ENCODE measurements around the gene TTC13. TPM values are rescaled to one million over a fixed set of nuclear protein-coding genes. Genes with fewer than 3 reads are reported as not detected.

Gene TTC13
- total RNA-seq, 1 experiment from 2014 or later = 11.2 TPM

DNA sequence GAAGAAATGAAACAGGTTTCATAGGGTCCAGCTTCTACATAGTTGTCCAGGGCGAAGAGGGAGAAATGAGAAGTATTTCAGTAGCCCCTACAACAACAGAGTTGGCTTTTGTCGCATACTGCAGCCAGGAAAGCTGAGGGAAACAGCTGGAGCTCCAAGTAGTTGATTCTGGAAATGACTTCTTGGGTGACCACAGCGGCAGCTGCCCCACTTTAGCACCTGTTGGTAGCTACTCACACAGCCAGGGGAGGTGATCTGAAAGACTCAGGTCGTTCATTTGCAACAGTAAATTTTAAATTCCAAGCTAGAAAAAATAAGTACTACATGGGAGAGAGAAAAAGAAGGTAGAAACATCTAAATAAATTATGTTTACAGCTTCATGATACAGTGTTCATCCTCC lies 2.3 kb downstream of the TTC13 start:
- H3K9me3 ChIP-seq (ENCODE audit: low read length) = no peaks in the 10 kb centered on the region
- DNase-seq = no peak
- H3K79me2 ChIP-seq (ENCODE audit: low read length) = peaks cover 64% of the 10 kb centered on the region
- no peak overlapping the region for H3K27ac ChIP-seq (ENCODE audit: low read length)
- peak overlapping the region; percentile 94 for H3K4me2 ChIP-seq (ENCODE audit: low read depth, low read length, poor library complexity, severe bottlenecking)
- peaks cover 41% of the 10 kb centered on the region for H3K4me1 ChIP-seq (ENCODE audit: low read length)
- no peaks in the 10 kb centered on the region for H3K9me2 ChIP-seq (replicated peaks; ENCODE audit: insufficient read depth, low read length)
- H3K4me3 ChIP-seq (ENCODE audit: low read length) = peak overlapping the region; percentile 93; the same call in 1 of the 2 replicates
- H3K27me3 ChIP-seq (ENCODE audit: low read length) = no peaks in the 10 kb centered on the region
- peaks cover 17% of the 10 kb centered on the region for H3K36me3 ChIP-seq (ENCODE audit: insufficient read depth, low read length)
- no peaks in the 10 kb centered on the region; the same call in 1 of the 2 replicates for H4K20me1 ChIP-seq (ENCODE audit: insufficient read depth, low read depth, low read length)
- no peak overlapping the region for H2AFZ ChIP-seq (ENCODE audit: low read length)
- peak overlapping the region; percentile 89; the same call in 1 of the 2 replicates for H3K9ac ChIP-seq (ENCODE audit: low read length)

- no peaks in the 10 kb centered on the region; the same call in 1 of the 2 replicates for H4K20me1 ChIP-seq (ENCODE audit: insufficient read depth, low read depth, low read length)
- no peaks in the 10 kb centered on the region for H3K9me2 ChIP-seq (replicated peaks; ENCODE audit: insufficient read depth, low read length)
- no peak overlapping the region for H3K9ac ChIP-seq (ENCODE audit: low read length)
- no peaks in the 10 kb centered on the region for H3K9me3 ChIP-seq (ENCODE audit: low read length)
- H3K4me2 ChIP-seq (ENCODE audit: low read depth, low read length, poor library complexity, severe bottlenecking) = no peak overlapping the region
- no peak for DNase-seq
- H3K4me1 ChIP-seq (ENCODE audit: low read length) = peaks cover 33% of the 10 kb centered on the region
- H3K4me3 ChIP-seq (ENCODE audit: low read length) = no peak overlapping the region
- no peak overlapping the region for H2AFZ ChIP-seq (ENCODE audit: low read length)
- no peak overlapping the region for H3K27ac ChIP-seq (ENCODE audit: low read length)
- H3K79me2 ChIP-seq (ENCODE audit: low read length) = peaks cover 57% of the 10 kb centered on the region
- H3K36me3 ChIP-seq (ENCODE audit: insufficient read depth, low read length) = peaks cover 10% of the 10 kb centered on the region
- no peaks in the 10 kb centered on the region for H3K27me3 ChIP-seq (ENCODE audit: low read length)
These were observed 3.0 kb downstream of the TTC13 start for GRCh38 chr1:230975636-230976035.

- H3K4me1 ChIP-seq (ENCODE audit: low read length) = peaks cover 24% of the 10 kb centered on the region
These were observed 5.8 kb downstream of the TTC13 start for GRCh38 chr1:230972855-230973271.

DNA sequence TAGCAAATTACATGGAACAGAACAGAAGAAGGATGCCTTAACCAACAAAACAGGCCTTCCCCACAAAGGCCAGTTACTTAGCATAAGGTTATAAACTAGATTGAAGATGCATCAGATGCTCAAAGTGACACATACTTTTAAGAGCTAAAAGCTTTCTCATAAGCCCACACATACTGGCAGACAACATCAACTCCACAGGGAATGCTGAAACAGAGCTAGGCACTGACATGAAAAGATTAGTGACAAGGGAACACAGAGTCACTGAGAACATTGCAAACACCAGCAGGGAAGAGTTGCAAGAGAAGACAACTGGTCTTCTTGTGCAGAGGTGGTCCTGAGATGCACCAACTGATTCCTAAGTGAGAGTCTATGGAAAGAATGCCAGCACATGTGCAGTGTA lies 6.9 kb downstream of the TTC13 start:
- no peak overlapping the region for H3K9ac ChIP-seq (ENCODE audit: low read length)
- H3K4me1 ChIP-seq (ENCODE audit: low read length) = peaks cover 16% of the 10 kb centered on the region
- H3K4me2 ChIP-seq (ENCODE audit: low read depth, low read length, poor library complexity, severe bottlenecking) = no peak overlapping the region
- 0 out of 2 replicates have a peak, but pooled peaks cover 5% of the 10 kb centered on the region for H4K20me1 ChIP-seq (ENCODE audit: insufficient read depth, low read depth, low read length)
- peaks cover 8% of the 10 kb centered on the region for H3K36me3 ChIP-seq (ENCODE audit: insufficient read depth, low read length)
- H2AFZ ChIP-seq (ENCODE audit: low read length) = no peak overlapping the region
- H3K27ac ChIP-seq (ENCODE audit: low read length) = no peak overlapping the region
- no peak overlapping the region for H3K4me3 ChIP-seq (ENCODE audit: low read length)
- no peak for DNase-seq
- H3K9me3 ChIP-seq (ENCODE audit: low read length) = no peaks in the 10 kb centered on the region
- H3K79me2 ChIP-seq (ENCODE audit: low read length) = peaks cover 27% of the 10 kb centered on the region
- H3K27me3 ChIP-seq (ENCODE audit: low read length) = no peaks in the 10 kb centered on the region
- H3K9me2 ChIP-seq (replicated peaks; ENCODE audit: insufficient read depth, low read length) = no peaks in the 10 kb centered on the region

More at GRCh38 chr1:230972855-230973271, 5.8 kb downstream of the TTC13 start:
- H3K79me2 ChIP-seq (ENCODE audit: low read length) = peaks cover 37% of the 10 kb centered on the region
- H3K4me2 ChIP-seq (ENCODE audit: low read depth, low read length, poor library complexity, severe bottlenecking) = no peak overlapping the region
- H3K27ac ChIP-seq (ENCODE audit: low read length) = peak overlapping the region; percentile 39; the same call in 1 of the 2 replicates
- H4K20me1 ChIP-seq (ENCODE audit: insufficient read depth, low read depth, low read length) = peaks cover 5% of the 10 kb centered on the region; the same call in 1 of the 2 replicates
- no peak overlapping the region for H3K9ac ChIP-seq (ENCODE audit: low read length)
- no peak overlapping the region for H3K4me3 ChIP-seq (ENCODE audit: low read length)
- H3K9me3 ChIP-seq (ENCODE audit: low read length) = no peaks in the 10 kb centered on the region
- H3K27me3 ChIP-seq (ENCODE audit: low read length) = no peaks in the 10 kb centered on the region
- no peak overlapping the region for H2AFZ ChIP-seq (ENCODE audit: low read length)
- DNase-seq = peak; percentile 58
- no peaks in the 10 kb centered on the region for H3K9me2 ChIP-seq (replicated peaks; ENCODE audit: insufficient read depth, low read length)
- peaks cover 9% of the 10 kb centered on the region for H3K36me3 ChIP-seq (ENCODE audit: insufficient read depth, low read length)

DNA sequence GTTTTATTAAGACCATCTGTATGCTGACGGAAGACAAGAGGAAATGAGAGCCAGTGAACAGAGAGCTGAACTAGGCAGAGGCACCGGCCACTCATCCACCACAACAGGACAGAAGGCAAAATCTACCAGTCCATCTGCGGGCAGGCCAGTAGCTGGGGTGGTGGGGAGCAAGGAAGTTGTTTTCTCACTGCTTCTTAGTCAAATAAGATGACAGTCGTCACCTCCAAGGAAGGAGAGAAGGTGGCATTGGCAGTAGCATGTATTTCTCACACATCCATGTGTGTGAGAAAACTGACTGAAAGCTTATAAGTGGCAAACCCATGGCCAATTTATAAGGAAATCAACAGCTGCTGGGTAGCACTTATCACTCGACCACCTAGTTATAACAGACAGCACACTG lies 8.2 kb downstream of the TTC13 start:
- no peak overlapping the region for H3K9ac ChIP-seq (ENCODE audit: low read length)
- no peaks in the 10 kb centered on the region for H3K27me3 ChIP-seq (ENCODE audit: low read length)
- H3K4me2 ChIP-seq (ENCODE audit: low read depth, low read length, poor library complexity, severe bottlenecking) = no peak overlapping the region
- H3K9me2 ChIP-seq (replicated peaks; ENCODE audit: insufficient read depth, low read length) = no peaks in the 10 kb centered on the region
- peaks cover 19% of the 10 kb centered on the region for H3K79me2 ChIP-seq (ENCODE audit: low read length)
- H3K27ac ChIP-seq (ENCODE audit: low read length) = no peak overlapping the region
- DNase-seq = no peak
- 0 out of 2 replicates have a peak, but pooled peaks cover 5% of the 10 kb centered on the region for H4K20me1 ChIP-seq (ENCODE audit: insufficient read depth, low read depth, low read length)
- H3K4me3 ChIP-seq (ENCODE audit: low read length) = no peak overlapping the region
- H3K4me1 ChIP-seq (ENCODE audit: low read length) = peaks cover 12% of the 10 kb centered on the region
- no peaks in the 10 kb centered on the region for H3K9me3 ChIP-seq (ENCODE audit: low read length)
- no peak overlapping the region for H2AFZ ChIP-seq (ENCODE audit: low read length)
- no peaks in the 10 kb centered on the region for H3K36me3 ChIP-seq (ENCODE audit: insufficient read depth, low read length)

GRCh38 chr1:230966358-230966873 lies 12.2 kb downstream of the TTC13 start:
- H3K27me3 ChIP-seq (ENCODE audit: low read length) = no peaks in the 10 kb centered on the region
- H3K9me2 ChIP-seq (replicated peaks; ENCODE audit: insufficient read depth, low read length) = no peaks in the 10 kb centered on the region
- no peak overlapping the region for H3K4me2 ChIP-seq (ENCODE audit: low read depth, low read length, poor library complexity, severe bottlenecking)
- 0 out of 2 replicates have a peak, but pooled peaks cover 5% of the 10 kb centered on the region for H4K20me1 ChIP-seq (ENCODE audit: insufficient read depth, low read depth, low read length)
- H3K4me1 ChIP-seq (ENCODE audit: low read length) = peaks cover 5% of the 10 kb centered on the region
- no peak overlapping the region for H3K4me3 ChIP-seq (ENCODE audit: low read length)
- no peak overlapping the region for H2AFZ ChIP-seq (ENCODE audit: low read length)
- H3K9me3 ChIP-seq (ENCODE audit: low read length) = no peaks in the 10 kb centered on the region
- peaks cover 21% of the 10 kb centered on the region for H3K79me2 ChIP-seq (ENCODE audit: low read length)
- no peak overlapping the region for H3K27ac ChIP-seq (ENCODE audit: low read length)
- DNase-seq = no peak
- H3K36me3 ChIP-seq (ENCODE audit: insufficient read depth, low read length) = no peaks in the 10 kb centered on the region
- no peak overlapping the region for H3K9ac ChIP-seq (ENCODE audit: low read length)

DNA sequence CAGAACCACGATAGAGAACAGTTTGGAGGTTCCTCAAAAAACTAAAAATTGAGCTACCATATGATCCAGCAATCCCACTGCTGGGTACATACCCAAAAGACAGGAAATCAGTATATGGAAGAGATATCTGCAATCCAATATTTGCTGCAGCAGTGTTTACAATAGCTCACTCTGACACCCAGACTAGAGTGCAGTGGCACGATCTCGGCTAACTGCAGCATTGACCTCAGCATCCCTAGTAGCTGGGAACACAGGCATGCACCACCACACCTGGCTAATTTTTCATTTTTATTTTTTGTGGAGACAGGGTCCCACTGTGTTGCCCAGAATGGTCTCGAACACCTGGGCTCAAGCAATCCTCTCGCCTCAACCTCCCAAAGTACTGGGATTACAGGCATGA lies 13.1 kb downstream of the TTC13 start:
- no peak overlapping the region for H3K9ac ChIP-seq (ENCODE audit: low read length)
- H3K9me2 ChIP-seq (replicated peaks; ENCODE audit: insufficient read depth, low read length) = no peaks in the 10 kb centered on the region
- H3K4me3 ChIP-seq (ENCODE audit: low read length) = no peak overlapping the region
- no peaks in the 10 kb centered on the region for H3K9me3 ChIP-seq (ENCODE audit: low read length)
- H3K27me3 ChIP-seq (ENCODE audit: low read length) = no peaks in the 10 kb centered on the region
- H3K4me1 ChIP-seq (ENCODE audit: low read length) = peaks cover 11% of the 10 kb centered on the region
- no peak overlapping the region for H3K27ac ChIP-seq (ENCODE audit: low read length)
- no peak overlapping the region for H3K4me2 ChIP-seq (ENCODE audit: low read depth, low read length, poor library complexity, severe bottlenecking)
- H4K20me1 ChIP-seq (ENCODE audit: insufficient read depth, low read depth, low read length) = 0 out of 2 replicates have a peak, but pooled peaks cover 5% of the 10 kb centered on the region
- no peak for DNase-seq
- peaks cover 27% of the 10 kb centered on the region for H3K79me2 ChIP-seq (ENCODE audit: low read length)
- no peak overlapping the region for H2AFZ ChIP-seq (ENCODE audit: low read length)
- no peaks in the 10 kb centered on the region for H3K36me3 ChIP-seq (ENCODE audit: insufficient read depth, low read length)

DNA sequence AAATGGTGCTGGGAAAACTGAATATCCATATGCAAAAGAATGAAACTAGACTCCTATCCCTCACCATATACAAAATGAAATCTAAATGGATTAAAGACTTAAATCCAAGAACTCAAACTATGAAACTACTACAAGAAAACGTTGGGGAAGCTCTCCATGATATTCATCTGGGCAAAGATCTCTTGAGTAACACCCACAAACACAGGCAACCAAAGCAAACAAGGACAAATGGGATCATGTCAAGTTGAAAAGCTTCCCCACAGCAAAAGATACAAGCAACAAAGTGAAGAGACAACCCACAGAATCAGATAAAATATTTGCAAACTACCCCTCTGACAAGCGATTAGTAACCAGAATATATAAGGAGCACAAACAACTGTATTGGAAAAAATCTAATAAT lies 13.8 kb downstream of the TTC13 start:
- no peaks in the 10 kb centered on the region for H3K36me3 ChIP-seq (ENCODE audit: insufficient read depth, low read length)
- no peaks in the 10 kb centered on the region for H3K9me2 ChIP-seq (replicated peaks; ENCODE audit: insufficient read depth, low read length)
- no peak overlapping the region for H2AFZ ChIP-seq (ENCODE audit: low read length)
- no peaks in the 10 kb centered on the region for H3K9me3 ChIP-seq (ENCODE audit: low read length)
- no peak overlapping the region for H3K9ac ChIP-seq (ENCODE audit: low read length)
- no peak for DNase-seq
- peaks cover 27% of the 10 kb centered on the region for H3K79me2 ChIP-seq (ENCODE audit: low read length)
- no peaks in the 10 kb centered on the region for H3K27me3 ChIP-seq (ENCODE audit: low read length)
- no peak overlapping the region for H3K27ac ChIP-seq (ENCODE audit: low read length)
- no peak overlapping the region for H3K4me2 ChIP-seq (ENCODE audit: low read depth, low read length, poor library complexity, severe bottlenecking)
- H3K4me3 ChIP-seq (ENCODE audit: low read length) = no peak overlapping the region
- peaks cover 11% of the 10 kb centered on the region for H3K4me1 ChIP-seq (ENCODE audit: low read length)
- H4K20me1 ChIP-seq (ENCODE audit: insufficient read depth, low read depth, low read length) = 0 out of 2 replicates have a peak, but pooled peaks cover 4% of the 10 kb centered on the region

Data from Karpas-422 (cell line).